PFSK-1 (cell line): ENCODE data around the gene C15orf40.

Experiments
- FOXP2 ChIP-seq: optimal IDR thresholded peaks from 2 replicates; pipeline ENCODE3; 2011; ENCODE audit warnings: borderline replicate concordance, control low read depth, inconsistent platforms; ENCODE audit not compliant: insufficient read depth; ENCODE audit errors: extremely low read length, extremely low read depth
- POLR2AphosphoS5 ChIP-seq: IDR thresholded peaks from 2 replicates; pipeline ENCODE4 v1.6.1; 2012; ENCODE audit warnings: low read depth, mild to moderate bottlenecking, control low read depth, low read length, moderate library complexity
- SIN3A ChIP-seq: IDR thresholded peaks from 2 replicates; pipeline ENCODE4 v1.6.1; 2012; ENCODE audit warnings: mild to moderate bottlenecking, low read length, moderate library complexity, borderline replicate concordance; ENCODE audit not compliant: insufficient read depth
- TAF1 ChIP-seq: IDR thresholded peaks from 2 replicates; pipeline ENCODE4 v1.6.1; 2012; ENCODE audit warnings: low read length, control low read depth, borderline replicate concordance; ENCODE audit not compliant: insufficient read depth
- TF ChIP-seq, protein P1 (sequence below), 2 experiments: IDR thresholded peaks; 2 replicates each; pipeline versions ENCODE4 v1.6.1 to v1.8.0; 2011 to 2012; ENCODE audit warnings: low read depth in 2 of 2, low read length in 2 of 2, control low read depth in 1 of 2, inconsistent platforms in 1 of 2, mild to moderate bottlenecking in 1 of 2, moderate library complexity in 1 of 2; ENCODE audit not compliant: insufficient read depth in 1 of 2

C15orf40 gene

DNA sequence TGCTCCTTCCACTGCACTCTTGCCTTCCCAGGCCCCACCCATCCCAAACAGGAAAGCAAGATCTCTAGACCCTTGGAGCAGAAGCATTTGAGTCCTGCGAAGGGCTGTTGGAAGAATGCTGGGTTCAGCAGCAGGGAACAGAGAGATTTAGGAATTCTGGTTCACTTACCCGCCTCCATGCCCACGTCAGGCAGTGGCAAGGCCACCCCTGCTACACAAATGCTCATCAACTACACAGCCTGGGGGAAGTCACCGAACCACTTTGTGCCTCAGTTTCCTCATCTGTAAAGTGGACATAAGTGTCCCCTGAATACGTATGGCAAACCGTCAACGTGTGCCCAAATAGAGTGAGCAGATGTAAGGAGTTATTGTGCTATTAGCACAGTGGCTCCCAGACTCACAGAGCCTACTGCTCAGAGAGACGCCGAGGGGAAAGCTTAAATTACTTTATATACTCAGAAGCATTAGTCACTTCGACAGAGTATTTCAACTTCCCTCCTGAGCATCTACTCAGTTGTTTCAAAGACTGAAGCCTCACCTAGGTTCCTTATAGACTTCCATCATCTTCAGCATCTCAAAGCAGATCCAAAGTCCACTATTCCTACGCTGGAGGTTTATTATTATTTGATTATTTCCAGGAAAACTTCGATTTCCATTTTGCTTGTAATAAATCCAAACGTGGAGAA, 59.8 kb downstream of the C15orf40 start:
- TF ChIP-seq TAF1 (no peak), FOXP2 (no peak), POLR2AphosphoS5 (no peak), SIN3A (no peak)
- TF ChIP-seq, protein P1, sequence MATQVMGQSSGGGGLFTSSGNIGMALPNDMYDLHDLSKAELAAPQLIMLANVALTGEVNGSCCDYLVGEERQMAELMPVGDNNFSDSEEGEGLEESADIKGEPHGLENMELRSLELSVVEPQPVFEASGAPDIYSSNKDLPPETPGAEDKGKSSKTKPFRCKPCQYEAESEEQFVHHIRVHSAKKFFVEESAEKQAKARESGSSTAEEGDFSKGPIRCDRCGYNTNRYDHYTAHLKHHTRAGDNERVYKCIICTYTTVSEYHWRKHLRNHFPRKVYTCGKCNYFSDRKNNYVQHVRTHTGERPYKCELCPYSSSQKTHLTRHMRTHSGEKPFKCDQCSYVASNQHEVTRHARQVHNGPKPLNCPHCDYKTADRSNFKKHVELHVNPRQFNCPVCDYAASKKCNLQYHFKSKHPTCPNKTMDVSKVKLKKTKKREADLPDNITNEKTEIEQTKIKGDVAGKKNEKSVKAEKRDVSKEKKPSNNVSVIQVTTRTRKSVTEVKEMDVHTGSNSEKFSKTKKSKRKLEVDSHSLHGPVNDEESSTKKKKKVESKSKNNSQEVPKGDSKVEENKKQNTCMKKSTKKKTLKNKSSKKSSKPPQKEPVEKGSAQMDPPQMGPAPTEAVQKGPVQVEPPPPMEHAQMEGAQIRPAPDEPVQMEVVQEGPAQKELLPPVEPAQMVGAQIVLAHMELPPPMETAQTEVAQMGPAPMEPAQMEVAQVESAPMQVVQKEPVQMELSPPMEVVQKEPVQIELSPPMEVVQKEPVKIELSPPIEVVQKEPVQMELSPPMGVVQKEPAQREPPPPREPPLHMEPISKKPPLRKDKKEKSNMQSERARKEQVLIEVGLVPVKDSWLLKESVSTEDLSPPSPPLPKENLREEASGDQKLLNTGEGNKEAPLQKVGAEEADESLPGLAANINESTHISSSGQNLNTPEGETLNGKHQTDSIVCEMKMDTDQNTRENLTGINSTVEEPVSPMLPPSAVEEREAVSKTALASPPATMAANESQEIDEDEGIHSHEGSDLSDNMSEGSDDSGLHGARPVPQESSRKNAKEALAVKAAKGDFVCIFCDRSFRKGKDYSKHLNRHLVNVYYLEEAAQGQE (IDR thresholded peaks at IDR 0.05; ENCODE audit: insufficient read depth in 1 of 2, low read depth in 2 of 2, low read length in 2 of 2), result no peak

DNA sequence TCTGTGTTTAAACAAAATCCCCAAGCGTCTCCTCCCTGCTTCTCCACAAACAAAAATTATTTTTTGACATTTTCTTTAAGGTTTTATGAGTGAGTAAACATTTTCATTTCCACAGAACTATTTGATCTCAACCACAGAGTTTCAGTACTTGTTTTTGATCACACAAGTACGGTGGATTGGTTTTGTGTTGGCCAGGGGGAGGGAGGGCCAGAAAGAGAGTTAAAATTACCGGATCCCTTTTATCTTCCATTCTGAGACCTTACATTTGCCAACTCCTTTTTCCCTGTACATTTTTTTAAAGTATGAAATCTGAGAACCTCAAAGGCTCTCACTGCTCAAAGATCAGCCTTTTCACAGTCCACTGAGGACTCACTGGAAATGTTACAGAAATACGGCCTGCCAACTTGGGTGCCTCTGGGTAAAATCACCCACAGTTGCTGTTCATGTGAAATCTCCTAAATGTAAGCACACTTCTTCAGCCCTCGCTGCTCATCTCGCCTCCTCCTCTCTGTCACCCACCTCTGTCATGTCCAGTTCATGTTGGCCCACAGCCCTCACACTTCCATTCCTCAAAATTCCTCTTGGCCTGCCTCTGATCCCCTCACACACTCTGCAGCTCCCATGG, 60.6 kb downstream of the C15orf40 start:
- no peak for TF ChIP-seq POLR2AphosphoS5
- no peak for TF ChIP-seq SIN3A
- no peak for TF ChIP-seq TAF1
- TF ChIP-seq, protein P1 (IDR thresholded peaks at IDR 0.05; ENCODE audit: insufficient read depth in 1 of 2, low read depth in 2 of 2, low read length in 2 of 2), result no peak
- no peak for TF ChIP-seq FOXP2

DNA sequence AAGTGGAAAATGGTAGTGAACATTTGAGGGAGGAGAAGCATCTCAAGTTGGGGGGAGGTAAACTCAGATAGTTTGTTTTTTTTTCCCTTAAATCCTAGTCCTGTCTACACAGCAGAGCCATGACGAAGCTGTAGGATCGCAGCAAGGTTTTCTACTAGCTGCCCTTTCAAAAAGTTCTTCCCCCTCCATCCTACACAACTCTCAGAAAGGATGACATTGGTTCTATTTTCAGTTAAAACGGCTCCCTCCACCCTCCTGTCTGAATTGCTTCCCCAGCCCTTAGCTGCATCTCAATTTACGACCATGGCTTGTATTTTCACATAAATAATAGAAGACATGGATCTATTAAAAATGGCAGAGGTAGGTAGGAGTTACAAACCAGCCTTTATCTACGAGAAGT, 61.1 kb downstream of the C15orf40 start:
- TF ChIP-seq FOXP2, result no peak
- TF ChIP-seq, protein P1 (IDR thresholded peaks at IDR 0.05; ENCODE audit: insufficient read depth in 1 of 2, low read depth in 2 of 2, low read length in 2 of 2), result no peak
- no peak for TF ChIP-seq SIN3A

DNA sequence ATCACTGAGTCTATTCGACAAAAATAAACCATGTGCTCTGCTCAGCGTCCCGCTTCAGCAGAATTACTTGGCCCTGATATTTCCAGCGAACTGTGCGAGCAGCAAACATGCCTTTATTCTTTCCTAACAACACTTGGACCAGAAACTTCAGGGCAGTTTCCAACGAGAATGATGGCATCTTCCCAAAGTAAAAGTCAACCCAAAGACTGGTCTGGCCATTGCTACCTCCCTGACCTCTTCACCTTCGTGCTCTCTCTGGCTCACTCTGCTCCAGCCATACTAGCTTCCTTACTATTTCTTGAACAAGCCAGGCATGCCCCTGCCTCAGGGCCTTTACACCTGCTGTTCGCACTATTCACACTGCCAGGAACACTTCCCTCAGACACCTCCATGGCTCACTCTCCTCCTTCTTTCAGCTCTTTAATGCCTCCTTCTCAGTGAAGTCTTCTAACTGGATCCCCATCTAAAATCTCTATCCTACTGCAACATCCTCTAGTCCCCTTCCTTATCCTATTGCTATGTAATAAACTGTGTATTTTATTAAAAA, 65.2 kb downstream of the C15orf40 start:
- TF ChIP-seq SIN3A (no peak), TAF1 (no peak), FOXP2 (no peak), POLR2AphosphoS5 (no peak)
- TF ChIP-seq, protein P1 (IDR thresholded peaks at IDR 0.05; ENCODE audit: insufficient read depth in 1 of 2, low read depth in 2 of 2, low read length in 2 of 2), result no peak

DNA sequence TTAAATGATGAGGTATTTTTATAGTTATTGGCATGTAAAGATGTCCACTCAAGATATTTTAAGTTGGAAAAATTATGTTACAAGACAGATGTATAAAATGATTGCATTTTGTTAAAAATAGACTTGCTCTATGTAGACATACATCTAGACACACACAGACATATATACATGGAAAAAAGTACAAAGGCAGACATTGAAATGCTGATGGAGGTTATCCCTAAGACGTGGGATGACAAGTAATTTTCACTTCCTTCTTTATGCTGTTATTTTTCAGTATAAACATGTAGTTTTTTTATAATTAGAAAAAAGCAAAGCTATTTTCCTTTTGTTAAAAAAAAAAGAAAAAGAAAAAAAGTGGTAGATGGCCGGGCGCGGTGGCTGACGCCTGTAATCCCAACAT, 66.1 kb downstream of the C15orf40 start:
- TF ChIP-seq FOXP2 (no peak), POLR2AphosphoS5 (no peak), SIN3A (no peak), TAF1 (no peak)
- TF ChIP-seq, protein P1 (IDR thresholded peaks at IDR 0.05; ENCODE audit: insufficient read depth in 1 of 2, low read depth in 2 of 2, low read length in 2 of 2), result no peak
